IMR-90 (cell line): ENCODE data around the gene BRPF3. TPM values are rescaled to one million over a fixed set of nuclear protein-coding genes. Genes with fewer than 3 reads are reported as not detected.

Experiments
- ATAC-seq: fragments of 200-7000 bp; cut with Tn5 transposase; 2 replicates; pipeline ENCODE4 v1.9.1; 2020; ENCODE audit warnings: low read depth, mild to moderate bottlenecking, moderate library complexity
- BruUV-seq: library from RNA; stranded (reverse); fragments of 400-500 nt; replicated peaks from 2 replicates; lab custom pipeline; 2021; lab: Mats Ljungman, UMichigan
- CTCF ChIA-PET: fragments of 300-600 bp; formaldehyde crosslinking; extraction: SDS; loops from one replicate; lab custom pipeline; 2021; ENCODE audit warnings: antibody characterized with exemption; lab: Yijun Ruan, JAX
- POLR2A ChIA-PET: fragments of 300-600 bp; sonication (Branson Sonifier 250); formaldehyde crosslinking; loops from one replicate; lab custom pipeline; 2022; ENCODE audit warnings: antibody characterized with exemption; ENCODE audit not compliant: unreplicated experiment; lab: Charles Lee
- DNase-seq: peaks from one replicate; pipeline ENCODE4 v3.0.0; 2013
- H2AFZ ChIP-seq: replicated peaks from 2 replicates; pipeline ENCODE3; 2013; ENCODE audit warnings: low read length, mild to moderate bottlenecking; ENCODE audit not compliant: poor library complexity
- H2AK5ac ChIP-seq: 2 replicates; pipeline ENCODE4 v1.6.1; 2013; ENCODE audit warnings: low read depth, low read length, inconsistent platforms
- H2AK9ac ChIP-seq: replicated peaks from 2 replicates; pipeline ENCODE3; 2013; ENCODE audit warnings: mild to moderate bottlenecking, low read depth, low read length, moderate library complexity; ENCODE audit not compliant: poor library complexity
- H2BK120ac ChIP-seq: 2 replicates; pipeline ENCODE4 v1.6.1; 2013; ENCODE audit warnings: low read depth, low read length, inconsistent platforms
- H2BK15ac ChIP-seq: 3 replicates; pipeline ENCODE4 v1.6.1; 2013; ENCODE audit warnings: low read depth, low read length, inconsistent platforms
- H2BK20ac ChIP-seq: 2 replicates; pipeline ENCODE4 v1.6.1; 2013; ENCODE audit warnings: low read depth, mild to moderate bottlenecking, inconsistent platforms, low read length, moderate library complexity
- H2BK5ac ChIP-seq: 2 replicates; pipeline ENCODE4 v1.6.1; 2013; ENCODE audit warnings: mild to moderate bottlenecking, low read depth, low read length, inconsistent platforms; ENCODE audit not compliant: poor library complexity, severe bottlenecking
- H3K14ac ChIP-seq: replicated peaks from 2 replicates; pipeline ENCODE4 v1.6.1; 2013; ENCODE audit warnings: low read depth, low read length, inconsistent platforms
- H3K18ac ChIP-seq: 2 replicates; pipeline ENCODE4 v1.6.1; 2013; ENCODE audit warnings: low read depth, low read length, control low read depth
- H3K23ac ChIP-seq: 2 replicates; pipeline ENCODE4 v1.6.1; 2013; ENCODE audit warnings: low read depth, low read length, inconsistent platforms
- H3K27ac ChIP-seq: 2 replicates; pipeline ENCODE4 v1.5.1; 2013; ENCODE audit warnings: mild to moderate bottlenecking, control low read depth, low read length; ENCODE audit not compliant: insufficient read depth
- H3K27me3 ChIP-seq: 2 replicates; pipeline ENCODE4 v1.6.1; 2013; ENCODE audit warnings: low read length; ENCODE audit not compliant: control insufficient read depth, insufficient read depth
- H3K36me3 ChIP-seq: 2 replicates; pipeline ENCODE4 v1.6.1; 2013; ENCODE audit warnings: low read length, mixed read lengths; ENCODE audit not compliant: control insufficient read depth, insufficient read depth
- H3K4ac ChIP-seq: 2 replicates; pipeline ENCODE4 v1.6.1; 2013; ENCODE audit warnings: low read depth, low read length, inconsistent platforms
- H3K4me1 ChIP-seq: 2 replicates; pipeline ENCODE4 v1.6.1; 2013; ENCODE audit warnings: low read length, mixed read lengths; ENCODE audit not compliant: control insufficient read depth, insufficient read depth
- H3K4me2 ChIP-seq: 2 replicates; pipeline ENCODE4 v1.6.1; 2013; ENCODE audit warnings: low read depth, mild to moderate bottlenecking, control low read depth, low read length, moderate library complexity
- H3K4me3 ChIP-seq: 2 replicates; pipeline ENCODE4 v1.5.1; 2013; ENCODE audit warnings: low read depth, mild to moderate bottlenecking, control low read depth, low read length, moderate library complexity; ENCODE audit not compliant: insufficient read depth
- H3K56ac ChIP-seq: 2 replicates; pipeline ENCODE4 v1.6.1; 2013; ENCODE audit warnings: low read length, inconsistent platforms; ENCODE audit not compliant: insufficient read depth; ENCODE audit errors: extremely low read depth
- H3K79me1 ChIP-seq, 2 experiments: 2 replicates each; pipeline ENCODE4 v1.6.1; 2013; ENCODE audit warnings: low read length in 2 of 2, inconsistent platforms in 1 of 2, low read depth in 1 of 2
- H3K9ac ChIP-seq: 2 replicates; pipeline ENCODE4 v1.6.1; 2013; ENCODE audit warnings: low read depth, low read length, control low read depth
- H3K9me1 ChIP-seq: 2 replicates; pipeline ENCODE4 v1.6.1; 2013; ENCODE audit warnings: low read length, inconsistent platforms; ENCODE audit not compliant: insufficient read depth
- H3K9me3 ChIP-seq: 2 replicates; pipeline ENCODE4 v1.6.1; 2013; ENCODE audit warnings: low read length; ENCODE audit not compliant: control insufficient read depth, insufficient read depth
- H4K20me1 ChIP-seq: 2 replicates; pipeline ENCODE4 v1.6.1; 2013; ENCODE audit warnings: low read length, inconsistent platforms; ENCODE audit not compliant: insufficient read depth
- H4K5ac ChIP-seq: 2 replicates; pipeline ENCODE4 v1.6.1; 2013; ENCODE audit warnings: mild to moderate bottlenecking, low read depth, low read length, control low read depth
- H4K8ac ChIP-seq, 2 experiments: 2 replicates each; pipeline ENCODE4 v1.6.1; 2013; ENCODE audit warnings: low read depth in 2 of 2, low read length in 2 of 2, control low read depth in 1 of 2, inconsistent platforms in 1 of 2
- H4K91ac ChIP-seq: 2 replicates; pipeline ENCODE4 v1.6.1; 2013; ENCODE audit warnings: low read depth, low read length, inconsistent platforms; ENCODE audit not compliant: insufficient read depth
- BHLHE40 ChIP-seq: fragments of 150-350 bp; IDR thresholded peaks from 2 replicates; pipeline ENCODE4 v1.6.1; 2016; ENCODE audit warnings: mild to moderate bottlenecking, low read depth, low read length
- CEBPB ChIP-seq: IDR thresholded peaks from 2 replicates; pipeline ENCODE4 v1.6.1; 2012; ENCODE audit warnings: low read depth, low read length, improper control_type of control experiment
- CHD1 ChIP-seq: IDR thresholded peaks from 2 replicates; pipeline ENCODE4 v1.6.1; 2012; ENCODE audit warnings: low read depth, low read length, improper control_type of control experiment
- FOS ChIP-seq: fragments of 150-350 bp; IDR thresholded peaks from 2 replicates; pipeline ENCODE4 v1.6.1; 2016; ENCODE audit warnings: low read depth, low read length
- MAFK ChIP-seq: IDR thresholded peaks from 2 replicates; pipeline ENCODE4 v1.6.1; 2012; ENCODE audit warnings: low read depth, low read length, improper control_type of control experiment
- NFE2L2 ChIP-seq: fragments of 150-350 bp; IDR thresholded peaks from 2 replicates; pipeline ENCODE4 v1.6.1; 2016; ENCODE audit warnings: low read depth, mild to moderate bottlenecking, low read length
- RCOR1 ChIP-seq: IDR thresholded peaks from 2 replicates; pipeline ENCODE4 v1.6.1; 2012; ENCODE audit warnings: mild to moderate bottlenecking, low read length, improper control_type of control experiment; ENCODE audit not compliant: insufficient replicate concordance
- SMC3 ChIP-seq: fragments of 150-350 bp; IDR thresholded peaks from 2 replicates; pipeline ENCODE4 v1.6.1; 2016; ENCODE audit warnings: low read depth, mild to moderate bottlenecking, antibody characterized with exemption, low read length, moderate library complexity
- USF2 ChIP-seq: fragments of 150-350 bp; IDR thresholded peaks from 2 replicates; pipeline ENCODE4 v1.6.1; 2017; ENCODE audit warnings: mild to moderate bottlenecking, antibody characterized with exemption, low read length, low read depth
- WGBS, 2 experiments: methylation state at CpG; one replicate each; pipeline versions ENCODE4 v1.1.5 to v1.1.7; 2013; ENCODE audit warnings: missing lambda C conversion rate in 2 of 2; ENCODE audit not compliant: insufficient read length in 1 of 2; ENCODE audit errors: extremely low coverage in 2 of 2; 5-methylcytosine and 5-hydroxymethylcytosine counted together
- dilution Hi-C: fragments of 300-500 bp; cut with HindIII; formaldehyde crosslinking; loops from one replicate; pipeline ENCODE4 v1.14.3; 2018; ENCODE audit warnings: low sequenced_read_pairs; ENCODE audit not compliant: unreplicated experiment
- in situ Hi-C: fragments of 300-500 bp; cut with MboI; formaldehyde crosslinking; loops from 3 replicates; pipeline ENCODE4 v1.14.3; 2019; ENCODE audit warnings: low sequenced_read_pairs, inconsistent platforms, mixed read lengths
- intact Hi-C: fragments of 100-400 bp; cut with micrococcal nuclease; formaldehyde crosslinking; loops from 2 replicates; pipeline ENCODE4 v1.10.0; 2022
- polyA plus RNA-seq, 3 experiments: library from polyadenylated mRNA; depleted of rRNA; stranded (reverse); fragments of >200 nt; gene quantifications; 2 replicates each; pipeline ENCODE4 v1.2.3, GENCODE V29; 2012; ENCODE audit warnings: low replicate concordance in 1 of 3
- total RNA-seq: library from RNA; depleted of rRNA; stranded (reverse); fragments of >200 nt; gene quantifications from 2 replicates; pipeline ENCODE4 v1.2.3, GENCODE V29; 2012
- TF ChIP-seq, protein P1 (sequence below): conservative IDR thresholded peaks from 2 replicates; pipeline ENCODE4 v1.5.1; 2012; ENCODE audit warnings: mild to moderate bottlenecking, low read depth, low read length, improper control_type of control experiment

Gene BRPF3
- total and polyA plus RNA-seq, 2 of the 4 experiments (the other 2 are of a cell fraction) = 10.2 to 17.2 TPM

GRCh38 chr6:36276581-36277536 lies 80.3 kb downstream of the BRPF3 start:
- in situ Hi-C loops (no loop called here), intact Hi-C loops (no loop called here), dilution Hi-C loops (no loop called here)
- peaks cover 66% of the 10 kb centered on the region for H3K27me3 ChIP-seq
- WGBS, 2 experiments = 75% methylated on average over 9 of the region's 13 CpGs; no CpG with 5 or more reads in 1 of the 2 experiments
- TF ChIP-seq NFE2L2 = no peak
- TF ChIP-seq MAFK = no peak
- TF ChIP-seq, protein P1, sequence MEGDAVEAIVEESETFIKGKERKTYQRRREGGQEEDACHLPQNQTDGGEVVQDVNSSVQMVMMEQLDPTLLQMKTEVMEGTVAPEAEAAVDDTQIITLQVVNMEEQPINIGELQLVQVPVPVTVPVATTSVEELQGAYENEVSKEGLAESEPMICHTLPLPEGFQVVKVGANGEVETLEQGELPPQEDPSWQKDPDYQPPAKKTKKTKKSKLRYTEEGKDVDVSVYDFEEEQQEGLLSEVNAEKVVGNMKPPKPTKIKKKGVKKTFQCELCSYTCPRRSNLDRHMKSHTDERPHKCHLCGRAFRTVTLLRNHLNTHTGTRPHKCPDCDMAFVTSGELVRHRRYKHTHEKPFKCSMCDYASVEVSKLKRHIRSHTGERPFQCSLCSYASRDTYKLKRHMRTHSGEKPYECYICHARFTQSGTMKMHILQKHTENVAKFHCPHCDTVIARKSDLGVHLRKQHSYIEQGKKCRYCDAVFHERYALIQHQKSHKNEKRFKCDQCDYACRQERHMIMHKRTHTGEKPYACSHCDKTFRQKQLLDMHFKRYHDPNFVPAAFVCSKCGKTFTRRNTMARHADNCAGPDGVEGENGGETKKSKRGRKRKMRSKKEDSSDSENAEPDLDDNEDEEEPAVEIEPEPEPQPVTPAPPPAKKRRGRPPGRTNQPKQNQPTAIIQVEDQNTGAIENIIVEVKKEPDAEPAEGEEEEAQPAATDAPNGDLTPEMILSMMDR = no peak
- TF ChIP-seq SMC3 = no peak
- no peak for TF ChIP-seq FOS
- TF ChIP-seq CHD1 = no peak
- TF ChIP-seq USF2 = no peak
- no peak for TF ChIP-seq BHLHE40
- no peak for TF ChIP-seq RCOR1
- TF ChIP-seq CEBPB = no peak
- no peak overlapping the region for H3K14ac ChIP-seq
- no peak overlapping the region for H2BK120ac ChIP-seq
- H3K4me3 ChIP-seq = no peak overlapping the region
- no peak overlapping the region for H3K4me2 ChIP-seq
- H2AK5ac ChIP-seq = no peak overlapping the region
- no peak overlapping the region for H2AK9ac ChIP-seq
- no peak overlapping the region for H2BK20ac ChIP-seq
- H3K9ac ChIP-seq = no peak overlapping the region
- no peak overlapping the region for H3K18ac ChIP-seq
- POLR2A ChIA-PET = interaction anchor here (0.5 to 0.6 kb wide), 2 partner anchors 47 to 80 kb away, joined by 3 read pairs; no protein-coding TSS in a partner anchor
- H4K20me1 ChIP-seq = no peaks in the 10 kb centered on the region
- H3K9me3 ChIP-seq = no peaks in the 10 kb centered on the region
- no peaks in the 10 kb centered on the region for H3K79me1 ChIP-seq
- H3K27ac ChIP-seq = no peak overlapping the region
- no peak overlapping the region for H4K91ac ChIP-seq
- no peak overlapping the region for H2AFZ ChIP-seq
- CTCF ChIA-PET = no interaction called here
- DNase-seq (no peak), ATAC-seq (no peak)
- H4K8ac ChIP-seq = no peak overlapping the region
- no peak overlapping the region for H3K56ac ChIP-seq
- no peak overlapping the region for H2BK15ac ChIP-seq
- H2BK5ac ChIP-seq = no peak overlapping the region
- H3K4me1 ChIP-seq = no peaks in the 10 kb centered on the region
- no peaks in the 10 kb centered on the region for H3K9me1 ChIP-seq
- H4K5ac ChIP-seq = no peak overlapping the region
- H3K4ac ChIP-seq = no peak overlapping the region
- no peaks in the 10 kb centered on the region for H3K36me3 ChIP-seq
- no TSS peak for BruUV-seq
- H3K23ac ChIP-seq = no peak overlapping the region
